Stimulated activated CD4-positive, alpha-beta T cell treated with anti-CD3 and anti-CD28 coated beads, Interleukin-12 subunit alpha, Interleukin-12 subunit beta, amount 100 ng/mL, for 24 hours (primary cell): Measurements from ENCODE around the gene AGBL3.
"Not testable (repeated sequence)": the region's sequence is repeated elsewhere in the genome, so short reads cannot be mapped to it uniquely, and the experiment has no call there.

Experiments
- DNase-seq, 2 experiments: peaks; one replicate each; pipeline ENCODE4 v3.0.0-alpha.2; 2020; ENCODE audit warnings: low read depth in 2 of 2

AGBL3 gene

GRCh38 chr7:135076882-135077281 is 90.6 kb downstream of the AGBL3 start:
- no peak for DNase-seq

GRCh38 chr7:135077642-135078041 is 91.3 kb downstream of the AGBL3 start:
- no peak for DNase-seq

DNA sequence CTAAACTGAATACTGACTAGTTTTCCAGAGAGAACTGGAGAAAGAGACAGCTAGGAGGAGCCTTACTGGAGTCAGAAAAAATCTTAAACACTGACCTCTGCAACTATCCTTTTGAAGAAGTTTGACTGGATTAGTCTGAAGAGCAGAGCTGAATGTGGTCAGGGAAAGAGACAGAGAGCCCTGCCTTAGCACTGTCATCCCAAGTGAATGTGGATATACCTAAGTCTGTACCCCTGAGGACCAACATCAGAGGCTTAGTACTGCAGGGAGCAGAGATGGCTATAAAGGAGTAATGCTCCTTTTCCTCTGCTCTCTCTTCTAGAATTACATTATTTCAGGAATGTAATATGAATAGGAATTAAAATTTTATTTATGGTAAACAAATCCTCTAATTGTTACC is 91.7 kb downstream of the AGBL3 start:
- no peak for DNase-seq

- no peak for DNase-seq
Observed at GRCh38 chr7:135079068-135079467, 92.8 kb downstream of the AGBL3 start.

DNA sequence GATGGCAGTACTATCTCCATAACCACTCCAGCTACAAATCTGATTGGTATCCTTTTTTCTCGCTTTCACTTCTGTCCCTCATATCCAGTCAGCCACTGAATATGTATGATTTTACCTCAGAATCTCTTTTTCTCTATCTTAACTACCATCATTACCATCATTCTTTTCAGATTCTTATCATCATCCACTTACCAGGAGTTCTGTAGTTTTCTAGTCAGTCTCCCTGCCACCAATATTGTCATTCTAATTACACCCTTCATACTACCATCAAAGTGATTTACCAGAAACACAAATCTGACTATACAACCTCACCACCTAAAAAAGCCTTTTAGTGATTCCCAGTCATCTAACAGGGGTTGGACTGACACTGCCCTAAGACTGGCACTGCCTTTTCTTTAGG is 96.7 kb downstream of the AGBL3 start:
- DNase-seq = no peak

DNA sequence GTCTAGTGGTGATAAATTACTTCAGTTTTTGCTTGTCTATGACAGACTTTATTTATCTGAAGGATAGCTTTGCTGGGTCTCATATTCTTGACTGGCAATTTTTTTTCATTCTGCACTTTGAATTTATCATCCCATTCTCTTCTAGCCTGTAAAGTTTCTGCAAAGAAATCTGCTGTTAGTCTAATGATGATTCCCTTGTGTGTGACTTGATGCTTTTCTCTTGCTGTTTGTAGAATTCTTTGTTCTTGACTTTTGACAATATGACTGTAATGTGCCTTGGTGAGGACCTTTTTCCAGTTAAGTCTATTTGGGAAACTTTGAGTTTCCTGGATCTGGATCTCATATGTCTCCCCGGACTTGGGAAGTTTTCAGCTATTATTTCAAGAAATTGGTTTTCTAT is 102.3 kb downstream of the AGBL3 start:
- no peak for DNase-seq

DNA sequence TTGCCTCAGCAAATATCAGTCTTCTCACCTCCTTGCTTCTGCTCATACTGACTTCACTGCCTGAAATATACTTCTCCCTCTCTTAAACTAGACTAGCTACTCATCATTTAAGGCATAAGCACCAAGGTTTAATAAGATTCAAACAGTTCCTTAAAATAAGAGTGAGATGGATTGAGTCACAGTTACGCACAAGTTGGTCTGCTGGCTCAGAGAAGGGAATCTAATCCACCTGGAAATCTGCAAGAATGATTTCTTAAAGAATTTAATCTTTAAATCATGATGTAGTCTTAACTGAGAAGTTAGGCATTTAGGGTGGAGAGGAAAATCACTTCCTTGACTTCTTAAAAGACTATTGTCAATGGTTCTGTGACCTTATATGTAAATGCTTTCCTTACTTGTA is 105.4 kb downstream of the AGBL3 start:
- no peak for DNase-seq

GRCh38 chr7:135094472-135095237 is 108.3 kb downstream of the AGBL3 start:
- no peak for DNase-seq

GRCh38 chr7:135095450-135095849 is 109.1 kb downstream of the AGBL3 start:
- no peak for DNase-seq

DNA sequence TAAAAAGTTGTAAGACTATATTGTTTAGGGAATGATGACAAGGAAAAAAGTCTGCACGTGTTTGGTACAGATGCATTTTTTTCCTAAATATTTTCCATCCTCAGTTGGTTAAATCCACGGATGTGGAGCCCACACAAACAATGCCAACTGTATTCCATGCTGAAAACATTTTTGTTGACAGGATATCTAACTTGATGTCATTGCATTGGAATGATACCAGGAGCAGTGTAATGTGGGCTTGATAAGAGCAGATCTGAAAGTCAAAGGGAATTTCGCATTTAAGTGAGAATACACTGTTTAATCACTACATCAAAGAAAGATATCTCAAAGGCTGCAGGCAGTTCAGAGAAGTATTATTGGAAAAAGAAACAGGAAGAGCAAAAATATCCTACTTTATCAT is 112.1 kb downstream of the AGBL3 start:
- DNase-seq = no peak

- no peak for DNase-seq
Observed at GRCh38 chr7:135100856-135101255, 114.5 kb downstream of the AGBL3 start.

GRCh38 chr7:135102372-135102771 is 116.1 kb downstream of the AGBL3 start:
- no peak for DNase-seq

GRCh38 chr7:135109562-135109961 is 123.3 kb downstream of the AGBL3 start:
- DNase-seq = no peak

- no peak for DNase-seq
Observed at GRCh38 chr7:135109976-135110375, 123.7 kb downstream of the AGBL3 start.

DNA sequence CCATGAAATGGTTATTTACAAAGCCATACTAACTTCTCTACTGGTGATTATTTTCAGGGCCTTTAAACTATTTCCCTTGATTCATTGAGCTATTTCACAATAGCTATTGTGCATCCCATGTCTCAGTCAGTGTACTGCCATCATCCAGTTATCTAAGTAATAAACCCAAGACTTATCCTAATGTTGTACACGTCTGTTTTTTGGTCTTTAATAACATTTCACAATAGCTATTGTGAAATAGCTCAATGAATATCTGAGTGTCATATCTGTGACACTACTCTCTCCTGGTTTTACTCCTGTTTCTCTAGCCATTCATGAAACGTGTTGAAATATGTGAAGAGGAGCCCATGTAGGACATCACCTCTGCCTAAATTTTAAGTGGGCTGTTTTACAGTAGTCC is 125.1 kb downstream of the AGBL3 start:
- DNase-seq = no peak

DNA sequence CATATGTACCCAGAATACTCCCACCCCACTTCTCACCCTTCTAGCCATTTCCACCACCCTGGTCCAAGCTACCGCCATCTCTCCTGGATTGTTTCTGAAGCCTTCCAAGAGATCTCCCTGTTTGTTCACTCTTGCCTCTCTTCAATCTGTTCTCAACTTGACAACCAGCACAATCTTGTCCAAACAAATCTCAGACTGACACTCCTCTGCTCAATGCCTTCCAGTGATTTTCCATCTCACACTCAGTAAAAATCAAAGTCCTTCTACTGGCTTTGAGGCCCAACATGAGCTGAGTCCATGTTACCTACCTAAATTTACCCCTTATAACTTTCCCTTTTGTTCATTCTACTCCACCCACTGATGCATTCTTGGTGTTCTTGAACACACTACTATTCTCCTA is 128.3 kb downstream of the AGBL3 start:
- no peak for DNase-seq

DNA sequence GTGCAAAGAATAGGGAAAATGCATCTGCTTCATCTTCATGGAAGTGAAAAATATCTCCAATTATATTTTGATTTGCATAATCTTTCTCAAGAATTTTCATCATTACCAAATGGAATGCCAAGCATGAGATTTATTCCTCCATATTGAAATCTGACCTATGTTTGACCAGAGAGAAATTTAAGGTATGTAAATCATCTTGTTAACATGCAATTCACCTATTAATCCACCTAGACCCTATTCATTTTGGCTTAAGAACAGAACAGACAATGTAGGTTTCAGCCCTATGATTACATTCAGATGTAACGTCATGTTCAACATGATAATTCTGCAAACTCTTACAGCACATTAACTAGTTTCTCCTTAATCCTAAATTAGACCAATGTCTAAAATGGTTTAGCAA is 130.8 kb downstream of the AGBL3 start:
- DNase-seq = no peak

DNA sequence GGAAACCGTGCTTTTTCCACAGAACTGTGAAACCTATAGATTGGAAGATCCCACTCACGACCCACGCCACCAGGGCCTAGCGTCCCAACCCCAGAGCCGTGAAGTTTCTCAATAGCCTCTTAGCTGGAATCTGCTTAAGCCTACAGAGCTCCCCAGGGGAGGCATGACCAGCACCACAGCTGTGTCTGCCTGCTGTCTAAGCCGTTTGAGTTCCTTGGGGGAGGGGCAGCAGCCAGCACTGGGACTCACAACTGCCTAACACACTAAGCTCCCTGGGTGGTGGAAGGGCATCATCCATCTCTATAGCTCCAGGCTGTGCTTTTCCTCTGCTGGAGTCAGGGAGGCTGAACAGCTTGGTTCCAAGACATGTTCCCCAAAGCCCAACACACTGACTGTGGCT is 135.6 kb downstream of the AGBL3 start:
- DNase-seq = no peak

DNA sequence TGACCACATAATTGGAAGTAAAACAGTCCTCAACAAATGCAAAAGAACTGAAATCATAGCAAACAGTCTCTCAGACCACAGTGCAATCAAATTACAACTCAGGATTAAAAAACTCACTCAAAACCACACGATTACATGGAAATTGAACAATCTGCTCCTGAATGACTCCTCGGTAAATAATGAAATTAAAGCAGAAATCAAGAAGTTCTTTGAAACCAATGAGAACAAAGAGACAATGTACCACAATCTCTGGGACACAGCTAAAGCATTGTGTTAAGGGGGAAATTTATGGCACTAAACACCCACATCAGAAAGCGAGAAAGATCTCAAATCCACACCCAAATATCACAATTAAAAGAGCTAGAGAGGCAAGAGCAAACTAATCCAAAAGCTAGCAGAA is 138.3 kb downstream of the AGBL3 start:
- DNase-seq = not testable (repeated sequence)

DNA sequence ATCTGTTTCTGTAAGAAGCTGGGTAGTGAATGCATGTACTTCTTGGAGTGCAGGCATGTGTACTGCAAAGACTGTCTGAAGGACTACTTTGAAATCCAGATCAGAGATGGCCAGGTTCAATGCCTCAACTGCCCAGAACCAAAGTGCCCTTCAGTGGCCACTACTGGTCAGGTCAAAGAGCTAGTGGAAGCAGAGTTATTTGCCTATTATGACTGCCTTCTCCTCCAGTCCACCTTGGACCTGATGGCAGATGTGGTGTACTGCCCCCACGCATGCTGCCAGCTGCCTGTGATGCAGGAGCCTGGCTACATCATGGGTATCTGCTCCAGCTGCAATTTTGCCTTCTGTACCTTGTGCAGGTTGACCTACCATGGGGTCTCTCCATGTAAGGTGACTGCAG is 142.6 kb downstream of the AGBL3 start:
- no peak for DNase-seq

DNA sequence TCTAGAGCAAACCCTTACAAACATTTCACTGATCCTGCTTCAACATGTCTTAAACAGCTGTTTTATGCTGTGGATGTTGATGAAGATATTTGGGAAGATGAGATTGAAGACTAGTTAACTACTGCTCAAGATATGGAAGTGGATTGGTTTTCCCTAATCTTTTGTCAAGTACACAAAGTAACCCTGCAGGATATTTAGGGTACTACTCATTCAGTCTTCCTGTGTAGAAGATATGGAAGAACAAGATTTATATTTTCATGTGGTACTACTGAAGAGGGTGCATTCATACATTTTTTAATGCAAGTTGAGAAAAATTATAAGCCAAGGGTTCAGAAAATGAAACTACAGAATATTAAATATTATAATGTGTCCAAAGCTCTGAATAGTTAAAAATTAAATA is 143.3 kb downstream of the AGBL3 start:
- DNase-seq = no peak

DNA sequence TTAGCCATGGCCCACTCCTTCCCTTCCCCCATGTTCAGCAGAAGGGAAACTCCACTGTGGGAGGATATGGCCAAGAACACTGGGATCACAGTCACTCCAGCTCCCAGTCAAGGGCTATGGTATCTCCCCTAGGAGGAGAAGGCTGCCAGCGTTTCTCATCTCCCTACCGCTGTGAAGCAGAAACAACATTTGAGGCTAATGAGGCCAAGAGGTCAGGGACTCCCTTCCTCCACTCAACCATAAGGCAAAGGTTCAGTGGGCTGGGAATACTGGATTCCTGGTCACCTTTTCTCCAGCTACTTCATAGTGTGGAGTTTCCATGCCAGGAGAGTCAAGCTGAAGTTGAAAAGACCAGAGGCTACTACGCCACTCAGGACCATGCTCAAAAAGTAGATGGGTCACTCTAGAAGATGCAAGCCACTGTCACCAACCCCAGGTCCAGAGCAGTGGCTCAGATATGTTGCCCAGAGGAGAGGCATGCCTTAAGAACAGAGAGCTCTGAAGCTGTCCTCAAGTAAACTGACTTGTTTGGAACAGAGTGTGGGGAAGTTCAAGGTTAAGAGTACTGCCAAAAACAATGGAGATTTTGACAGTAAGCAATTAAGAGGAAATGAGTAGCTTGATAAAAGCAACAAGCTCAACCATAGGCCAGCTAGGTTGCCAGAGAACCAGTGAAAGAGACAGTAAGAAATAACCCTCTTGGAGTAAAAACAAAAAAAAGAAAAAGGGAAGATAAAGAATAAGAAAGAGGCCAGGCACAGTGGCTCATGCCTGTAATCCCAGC is 157.8 kb downstream of the AGBL3 start:
- DNase-seq = no peak

- no peak for DNase-seq
Observed at GRCh38 chr7:135147341-135147898, 161.1 kb downstream of the AGBL3 start.
